H1 (cell line): ENCODE data around the gene APP. TPM values are rescaled to one million over a fixed set of nuclear protein-coding genes. Genes with fewer than 3 reads are reported as not detected.

Source experiments
- CTCF ChIP-seq, 3 experiments: IDR thresholded peaks; 1 replicate in 2 of 3; 2 replicates in 1 of 3; pipeline versions ENCODE4 v1.5.1 to v1.6.1; 2011; ENCODE audit warnings: low read length in 3 of 3, mild to moderate bottlenecking in 3 of 3, inconsistent platforms in 2 of 3, low read depth in 1 of 3, moderate library complexity in 1 of 3; ENCODE audit not compliant: insufficient read depth in 1 of 3; ENCODE audit errors: control extremely low read depth in 1 of 3
- RAD21 ChIP-seq, 2 experiments: IDR thresholded peaks in 1 of 2; conservative IDR thresholded peaks in 1 of 2; 2 replicates each; pipeline ENCODE4 v1.6.1; 2011; ENCODE audit warnings: low read depth in 2 of 2, low read length in 2 of 2, improper control_type of control experiment in 1 of 2, inconsistent platforms in 1 of 2, mild to moderate bottlenecking in 1 of 2, moderate library complexity in 1 of 2
- RFX5 ChIP-seq: IDR thresholded peaks from 2 replicates; pipeline ENCODE4 v1.6.1; 2011; ENCODE audit warnings: low read depth, low read length, improper control_type of control experiment, borderline replicate concordance
- polyA plus RNA-seq, 7 experiments: library from polyadenylated mRNA; depleted of rRNA in 3 of 7; stranded (reverse) in 5 of 7; unstranded in 2 of 7; fragments of >200 nt in 5 of 7; fragments of 200-250 nt in 2 of 7; gene quantifications; 1 replicate in 5 of 7; 2 replicates in 1 of 7; 4 replicates in 1 of 7; pipeline versions ENCODE4 v1.2.1 to v1.2.3, GENCODE V29; 2011 to 2013; ENCODE audit warnings: missing spikeins in 2 of 7, mixed read lengths in 2 of 7
- total RNA-seq: library from RNA; stranded (reverse); fragmentation: NEBNext Ultra II Directional; extraction: Animal tissue kit (Norgen Biotek cat#: 25700); gene quantifications from 2 replicates; pipeline ENCODE4 v1.2.1, GENCODE V29; 2021

The APP gene
- total and polyA plus RNA-seq, 2 of the 8 experiments (the other 6 are each of a cell fraction or from before 2014, with no cell fraction given) = 375 to 551 TPM

DNA sequence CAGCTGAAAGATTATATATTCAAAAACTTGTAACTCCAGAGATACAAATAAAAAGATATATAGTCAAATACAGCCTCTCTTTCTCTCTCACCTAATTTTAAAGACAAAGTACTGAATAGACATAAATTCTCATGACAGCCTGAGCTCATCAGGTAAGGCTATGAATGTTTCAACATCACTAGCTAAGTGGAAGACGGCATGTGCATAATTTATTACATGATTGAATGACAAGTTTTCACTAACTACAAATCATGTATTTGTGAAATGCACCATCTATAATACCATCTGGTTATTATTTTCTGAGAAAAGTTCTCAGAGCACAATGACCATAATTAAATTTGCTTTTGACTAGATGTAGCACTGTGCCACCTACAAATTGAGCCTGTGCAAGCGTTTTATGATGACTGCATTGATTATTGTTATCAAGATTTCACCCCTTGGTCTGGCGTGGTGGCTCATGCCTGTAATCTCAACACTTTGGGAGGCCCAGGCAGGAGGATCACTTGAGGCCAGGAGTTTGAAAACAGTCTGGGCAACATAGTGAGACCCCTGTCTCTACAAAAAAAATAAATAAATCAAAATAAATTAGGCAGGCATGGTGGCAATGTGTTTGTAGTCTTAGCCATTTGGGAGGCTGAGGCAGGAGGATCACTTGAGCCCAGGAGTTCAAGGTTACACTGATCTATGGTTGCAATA, 128.2 kb downstream of the APP start (continued):
- TF ChIP-seq CTCF (IDR thresholded peaks at IDR 0.05; ENCODE audit: control extremely low read depth in 1 of 3, insufficient read depth in 1 of 3, low read depth in 1 of 3, low read length in 3 of 3) = no peak
- TF ChIP-seq RFX5 = no peak
- no peak for TF ChIP-seq RAD21 (IDR thresholded peaks at IDR 0.05 in 1 of 2, conservative IDR thresholded peaks at IDR 0.05 in 1 of 2; ENCODE audit: low read depth in 2 of 2, low read length in 2 of 2)
